Upper lobe of left lung (tissue), 4 donors: Measurements from ENCODE around the gene LIM2.

ENCODE experiments used
- CTCF ChIP-seq, 6 experiments: fragments of 450-650 bp in 4 of 6; fragments of 200-600 bp in 2 of 6; sonication (generic) in 2 of 6; IDR thresholded peaks; one replicate each; pipeline ENCODE4 v1.5.1; 2016 to 2019; ENCODE audit warnings: antibody characterized with exemption in 6 of 6
- POLR2AphosphoS5 ChIP-seq, 2 donors: sonication (generic); formaldehyde crosslinking; IDR thresholded peaks; one replicate each; pipeline ENCODE4 v1.5.1; 2017; ENCODE audit warnings: antibody characterized with exemption in 2 of 2

DNA sequence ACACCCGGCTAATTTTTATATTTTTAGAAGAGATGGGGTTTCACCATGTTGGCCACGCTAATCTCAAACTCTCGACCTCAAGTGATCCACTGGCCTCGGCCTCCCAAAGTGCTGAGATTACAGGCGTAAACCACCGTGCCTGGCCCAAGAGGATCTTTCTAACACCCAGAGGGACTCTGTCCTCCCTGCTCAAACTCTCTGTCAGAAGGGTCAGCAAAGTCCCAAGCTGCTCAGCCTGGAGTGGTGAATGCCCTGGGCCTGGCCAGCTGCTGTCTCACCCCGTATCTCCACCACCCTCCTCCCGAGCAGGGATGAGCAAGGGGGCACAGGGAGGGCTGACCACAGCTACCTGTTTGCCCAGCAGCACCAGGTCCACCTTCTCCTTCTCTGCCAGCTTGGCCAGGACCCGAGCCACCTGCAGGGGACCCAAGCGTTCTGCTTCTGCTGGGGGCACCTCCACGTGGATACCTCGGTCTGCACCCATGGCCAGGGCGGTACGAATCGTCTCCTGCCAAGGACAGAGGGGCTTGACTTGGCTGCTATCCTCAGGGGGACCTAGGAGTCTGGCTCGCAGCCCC is 34.9 kb downstream of the LIM2 start:
- no peak for TF ChIP-seq CTCF (IDR thresholded peaks at IDR 0.05)
- no peak for TF ChIP-seq POLR2AphosphoS5 (IDR thresholded peaks at IDR 0.05)
